HepG2 (cell line): ENCODE measurements around the gene DENND5A. TPM values are rescaled to one million over a fixed set of nuclear protein-coding genes. Genes with fewer than 3 reads are reported as not detected.

Experiments
- ARID2 ChIP-seq: sonication (generic); formaldehyde crosslinking; IDR thresholded peaks from 2 replicates; pipeline ENCODE4 v1.8.1; 2022; ENCODE audit warnings: mild to moderate bottlenecking, missing genetic modification reagents, borderline replicate concordance
- CHD4 ChIP-seq: fragments of 200-600 bp; sonication (generic); IDR thresholded peaks from 2 replicates; pipeline ENCODE4 v1.7.0; 2017; ENCODE audit warnings: mild to moderate bottlenecking, low read length, borderline replicate concordance
- ELF4 ChIP-seq: sonication (generic); formaldehyde crosslinking; IDR thresholded peaks from 2 replicates; pipeline ENCODE4 v1.5.0; 2020; ENCODE audit warnings: missing genetic modification reagents, mild to moderate bottlenecking, moderate library complexity, borderline replicate concordance
- FOXO1 ChIP-seq: sonication (generic); formaldehyde crosslinking; IDR thresholded peaks from 2 replicates; pipeline ENCODE4 v1.4.0; 2020; ENCODE audit warnings: missing genetic modification reagents
- GATAD2A ChIP-seq: IDR thresholded peaks from 2 replicates; pipeline ENCODE4 v1.6.1; 2016
- MTA1 ChIP-seq: sonication (generic); formaldehyde crosslinking; IDR thresholded peaks from 2 replicates; pipeline ENCODE4 v1.4.0; 2020; ENCODE audit warnings: missing genetic modification reagents, mild to moderate bottlenecking, borderline replicate concordance
- SNAPC5 ChIP-seq: sonication (generic); formaldehyde crosslinking; IDR thresholded peaks from 2 replicates; pipeline ENCODE4 v1.8.1; 2023; ENCODE audit warnings: mild to moderate bottlenecking, missing genetic modification reagents, borderline replicate concordance
- TBX3 ChIP-seq: fragments of 450-650 bp; IDR thresholded peaks from 2 replicates; pipeline ENCODE4 v1.6.1; 2017; ENCODE audit warnings: antibody characterized with exemption, mild to moderate bottlenecking, inconsistent platforms, borderline replicate concordance
- ZKSCAN1 ChIP-seq: fragments of 150-350 bp; IDR thresholded peaks from 2 replicates; pipeline ENCODE4 v1.6.1; 2014; ENCODE audit warnings: low read length
- ZNF101 ChIP-seq: sonication (generic); formaldehyde crosslinking; IDR thresholded peaks from 2 replicates; pipeline ENCODE4 v1.4.0; 2020; ENCODE audit warnings: mild to moderate bottlenecking, low read depth, missing genetic modification reagents, borderline replicate concordance
- ZNF382 ChIP-seq: sonication (generic); formaldehyde crosslinking; IDR thresholded peaks from 2 replicates; pipeline ENCODE4 v1.5.0; 2020; ENCODE audit warnings: missing genetic modification reagents, mild to moderate bottlenecking, borderline replicate concordance
- ZNF431 ChIP-seq: sonication (generic); formaldehyde crosslinking; IDR thresholded peaks from 2 replicates; pipeline ENCODE4 v1.9.0; 2022; ENCODE audit warnings: missing genetic modification reagents, low read depth, mild to moderate bottlenecking, borderline replicate concordance
- ZNF451 ChIP-seq: sonication (generic); formaldehyde crosslinking; IDR thresholded peaks from 2 replicates; pipeline ENCODE4 v1.5.0; 2020; ENCODE audit warnings: mild to moderate bottlenecking, missing genetic modification reagents
- ZNF800 ChIP-seq: sonication (generic); formaldehyde crosslinking; IDR thresholded peaks from 2 replicates; pipeline ENCODE4 v1.4.0; 2020; ENCODE audit warnings: missing genetic modification reagents
- ZXDC ChIP-seq: sonication (generic); formaldehyde crosslinking; IDR thresholded peaks from 2 replicates; pipeline ENCODE4 v1.5.0; 2020; ENCODE audit warnings: mild to moderate bottlenecking, missing genetic modification reagents
- polyA plus RNA-seq, 8 experiments: library from polyadenylated mRNA; depleted of rRNA in 3 of 8; stranded (reverse) in 7 of 8; unstranded in 1 of 8; fragments of >200 nt; fragmentation: Illumina TruSeq in 4 of 8; extraction: Trizol in 4 of 8; gene quantifications; 2 replicates each; pipeline versions ENCODE4 v1.2.1 to v1.2.3, GENCODE V29; 2011 to 2016; ENCODE audit warnings: low read depth in 4 of 8, missing spikeins in 1 of 8, mixed read lengths in 1 of 8; ENCODE audit not compliant: insufficient read depth in 1 of 8
- total RNA-seq, 5 experiments: library from RNA; depleted of rRNA; stranded (reverse); fragments of >200 nt; fragmentation: Illumina TruSeq; extraction: Trizol; gene quantifications; 2 replicates each; pipeline ENCODE4 v1.2.3, GENCODE V29; 2016; ENCODE audit warnings: low read depth in 1 of 5
- TF ChIP-seq, protein P1 (sequence below): sonication (generic); formaldehyde crosslinking; IDR thresholded peaks from 2 replicates; pipeline ENCODE4 v1.4.0; 2020; ENCODE audit warnings: missing genetic modification reagents
- TF ChIP-seq, protein P2 (sequence below): IDR thresholded peaks from 2 replicates; pipeline ENCODE4 v1.6.1; 2016; ENCODE audit warnings: missing compliant biosample characterization, missing genetic modification reagents, borderline replicate concordance
- TF ChIP-seq, protein P3 (sequence below): sonication (generic); formaldehyde crosslinking; IDR thresholded peaks from 2 replicates; pipeline ENCODE4 v1.5.1; 2020; ENCODE audit warnings: mild to moderate bottlenecking, missing genetic modification reagents, borderline replicate concordance

Gene DENND5A
- total and polyA plus RNA-seq, 2 of the 13 experiments (the other 11 are each of a cell fraction or from before 2014, with no cell fraction given): 63.3 to 145 TPM

DNA sequence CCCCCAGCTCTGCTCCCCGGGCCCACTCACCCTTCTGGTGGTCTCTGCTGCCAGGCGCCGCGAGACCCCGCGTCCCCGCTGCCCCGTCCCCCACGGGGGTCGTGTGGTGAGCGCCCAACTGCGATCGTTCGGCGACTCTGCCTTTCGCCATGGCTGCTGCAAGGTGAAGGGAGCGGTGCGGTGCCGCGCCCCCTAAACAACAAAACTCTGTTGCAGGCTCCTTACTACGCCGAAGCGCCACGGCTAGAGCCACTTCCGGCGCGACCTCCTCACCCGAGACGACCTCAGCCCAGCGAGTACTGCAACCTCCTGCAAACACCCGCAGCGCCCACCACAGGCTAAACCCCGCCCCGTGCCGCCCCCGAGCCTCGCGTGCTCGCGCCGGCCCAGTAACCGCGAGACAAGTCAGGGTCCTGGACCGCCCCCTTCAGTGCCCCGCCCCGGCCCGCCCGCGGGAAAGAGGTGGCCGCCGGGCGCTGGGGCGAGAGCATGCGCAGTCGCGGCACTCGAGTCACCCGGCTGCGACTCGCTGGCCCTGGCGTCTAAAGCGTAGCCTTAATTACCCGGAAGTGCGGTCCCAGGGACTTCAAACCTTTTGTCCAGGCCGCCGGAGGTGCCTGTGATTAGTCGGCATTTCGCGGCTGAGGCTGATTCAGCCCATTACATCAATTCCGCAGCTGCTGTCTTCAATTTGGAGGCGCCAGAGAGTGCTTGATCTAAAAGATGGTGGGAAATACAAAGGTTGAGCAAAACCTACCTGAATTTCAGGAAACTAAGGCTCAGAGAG, 49.3 kb upstream of the DENND5A start, which contains the start of gene TMEM41B (continued):
- peak; percentile 20; the same call in 1 of the 2 replicates for TF ChIP-seq ZNF800 (CRISPR knock-in tag)
- TF ChIP-seq ARID2 (CRISPR knock-in tag): peak; percentile 82; the same call in 1 of the 2 replicates
- TF ChIP-seq, protein P1, sequence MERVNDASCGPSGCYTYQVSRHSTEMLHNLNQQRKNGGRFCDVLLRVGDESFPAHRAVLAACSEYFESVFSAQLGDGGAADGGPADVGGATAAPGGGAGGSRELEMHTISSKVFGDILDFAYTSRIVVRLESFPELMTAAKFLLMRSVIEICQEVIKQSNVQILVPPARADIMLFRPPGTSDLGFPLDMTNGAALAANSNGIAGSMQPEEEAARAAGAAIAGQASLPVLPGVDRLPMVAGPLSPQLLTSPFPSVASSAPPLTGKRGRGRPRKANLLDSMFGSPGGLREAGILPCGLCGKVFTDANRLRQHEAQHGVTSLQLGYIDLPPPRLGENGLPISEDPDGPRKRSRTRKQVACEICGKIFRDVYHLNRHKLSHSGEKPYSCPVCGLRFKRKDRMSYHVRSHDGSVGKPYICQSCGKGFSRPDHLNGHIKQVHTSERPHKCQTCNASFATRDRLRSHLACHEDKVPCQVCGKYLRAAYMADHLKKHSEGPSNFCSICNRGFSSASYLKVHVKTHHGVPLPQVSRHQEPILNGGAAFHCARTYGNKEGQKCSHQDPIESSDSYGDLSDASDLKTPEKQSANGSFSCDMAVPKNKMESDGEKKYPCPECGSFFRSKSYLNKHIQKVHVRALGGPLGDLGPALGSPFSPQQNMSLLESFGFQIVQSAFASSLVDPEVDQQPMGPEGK (CRISPR knock-in tag): peak; percentile 76
- peak; percentile 38; the same call in 1 of the 2 replicates for TF ChIP-seq ZNF431
- TF ChIP-seq ELF4 (CRISPR knock-in tag): peak; percentile 99
- TF ChIP-seq ZNF382 (CRISPR knock-in tag): no peak
- TF ChIP-seq, protein P2, sequence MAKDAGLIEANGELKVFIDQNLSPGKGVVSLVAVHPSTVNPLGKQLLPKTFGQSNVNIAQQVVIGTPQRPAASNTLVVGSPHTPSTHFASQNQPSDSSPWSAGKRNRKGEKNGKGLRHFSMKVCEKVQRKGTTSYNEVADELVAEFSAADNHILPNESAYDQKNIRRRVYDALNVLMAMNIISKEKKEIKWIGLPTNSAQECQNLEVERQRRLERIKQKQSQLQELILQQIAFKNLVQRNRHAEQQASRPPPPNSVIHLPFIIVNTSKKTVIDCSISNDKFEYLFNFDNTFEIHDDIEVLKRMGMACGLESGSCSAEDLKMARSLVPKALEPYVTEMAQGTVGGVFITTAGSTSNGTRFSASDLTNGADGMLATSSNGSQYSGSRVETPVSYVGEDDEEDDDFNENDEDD (CRISPR knock-in tag): peak; percentile 52; the same call in 1 of the 2 replicates
- TF ChIP-seq SNAPC5 (CRISPR knock-in tag): 0 out of 2 replicates have a peak, but pooled peaks have one; percentile 41
- 0 out of 2 replicates have a peak, but pooled peaks have one; percentile 23 for TF ChIP-seq TBX3
- TF ChIP-seq MTA1 (CRISPR knock-in tag): peak; percentile 50; the same call in 1 of the 2 replicates
- TF ChIP-seq ZNF451: peak; percentile 72
- peak; percentile 68; the same call in 1 of the 2 replicates for TF ChIP-seq GATAD2A
- TF ChIP-seq ZKSCAN1: no peak
- TF ChIP-seq CHD4: 0 out of 2 replicates have a peak, but pooled peaks have one; percentile 34
- TF ChIP-seq, protein P3, sequence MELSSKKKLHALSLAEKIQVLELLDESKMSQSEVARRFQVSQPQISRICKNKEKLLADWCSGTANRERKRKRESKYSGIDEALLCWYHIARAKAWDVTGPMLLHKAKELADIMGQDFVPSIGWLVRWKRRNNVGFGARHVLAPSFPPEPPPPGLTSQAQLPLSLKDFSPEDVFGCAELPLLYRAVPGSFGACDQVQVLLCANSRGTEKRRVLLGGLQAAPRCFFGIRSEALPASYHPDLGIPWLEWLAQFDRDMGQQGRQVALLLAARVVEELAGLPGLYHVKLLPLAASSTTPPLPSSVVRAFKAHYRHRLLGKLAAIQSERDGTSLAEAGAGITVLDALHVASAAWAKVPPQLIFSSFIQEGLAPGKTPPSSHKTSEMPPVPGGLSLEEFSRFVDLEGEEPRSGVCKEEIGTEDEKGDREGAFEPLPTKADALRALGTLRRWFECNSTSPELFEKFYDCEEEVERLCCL (CRISPR knock-in tag): no peak
- 0 out of 2 replicates have a peak, but pooled peaks have one; percentile 37 for TF ChIP-seq ZXDC
- no peak for TF ChIP-seq ZNF101
- TF ChIP-seq FOXO1: no peak; the same call in 1 of the 2 replicates
